Measurements from ENCODE around the gene MTRF1.

GRCh38 chr13:41231786-41232185 lies 31.6 kb downstream of the MTRF1 start:
- no peak for TF ChIP-seq EZH2 (IDR thresholded peaks at IDR 0.05)
- no peak for TF ChIP-seq JUND (IDR thresholded peaks at IDR 0.05)
- no peak for TF ChIP-seq ZNF274 (IDR thresholded peaks at IDR 0.05; ENCODE audit: low read depth, low read length)
